HFFc6 (cell line): ENCODE data around the gene DPYD. TPM values are rescaled to one million over a fixed set of nuclear protein-coding genes. Genes with fewer than 3 reads are reported as not detected.
A peak's percentile ranks its signal among the peaks of the same experiment; 100 is the strongest.

Source experiments
- DNase-seq: peaks from one replicate; pipeline ENCODE4 v3.0.0-alpha.2; 2018
- H3K27ac Mint-ChIP-seq: 2 replicates; pipeline ENCODE4 v1.8.0; 2020; ENCODE audit warnings: mild to moderate bottlenecking, mixed read lengths
- H3K27me3 Mint-ChIP-seq: 2 replicates; pipeline ENCODE4 v1.8.0; 2021; ENCODE audit warnings: mild to moderate bottlenecking, moderate library complexity, mixed read lengths; ENCODE audit not compliant: insufficient read depth
- H3K36me3 Mint-ChIP-seq: 2 replicates; pipeline ENCODE4 v1.8.0; 2021; ENCODE audit warnings: low read depth, mixed read lengths
- H3K4me1 Mint-ChIP-seq: 2 replicates; pipeline ENCODE4 v1.8.0; 2020; ENCODE audit warnings: low read depth, mixed read lengths
- H3K4me3 Mint-ChIP-seq: 2 replicates; pipeline ENCODE4 v1.8.0; 2020; ENCODE audit warnings: mild to moderate bottlenecking, moderate library complexity, mixed read lengths
- H3K9me3 Mint-ChIP-seq: 2 replicates; pipeline ENCODE4 v1.8.0; 2020; ENCODE audit warnings: mild to moderate bottlenecking, mixed read lengths
- total RNA-seq, 6 experiments: library from RNA; stranded (reverse); fragmentation: NEBNext Ultra II Directional; extraction: Animal tissue kit (Norgen Biotek cat#: 25700); gene quantifications; 2 replicates in 1 of 6; 3 replicates in 5 of 6; pipeline ENCODE4 v1.2.3, GENCODE V29; 2021
- TF ChIP-seq, protein P1 (sequence below): fragments of 200-600 bp; sonication (generic); IDR thresholded peaks from 2 replicates; pipeline ENCODE4 v1.5.0; 2021; ENCODE audit warnings: antibody characterized with exemption, mild to moderate bottlenecking

Gene DPYD
- total RNA-seq, 6 experiments from 2014 or later = 37.0 to 77.8 (median 67.9) TPM

GRCh38 chr1:97738270-97738669, 182.6 kb downstream of the DPYD start:
- DNase-seq = no peak
- peaks cover 60% of the 10 kb centered on the region for H3K4me1 Mint-ChIP-seq
- no peaks in the 10 kb centered on the region for H3K9me3 Mint-ChIP-seq
- H3K27me3 Mint-ChIP-seq = no peaks in the 10 kb centered on the region
- peaks cover 13% of the 10 kb centered on the region; the same call in 1 of the 2 replicates for H3K36me3 Mint-ChIP-seq
- H3K27ac Mint-ChIP-seq = peak overlapping the region; percentile 43
- no peak overlapping the region for H3K4me3 Mint-ChIP-seq
- TF ChIP-seq, protein P1, sequence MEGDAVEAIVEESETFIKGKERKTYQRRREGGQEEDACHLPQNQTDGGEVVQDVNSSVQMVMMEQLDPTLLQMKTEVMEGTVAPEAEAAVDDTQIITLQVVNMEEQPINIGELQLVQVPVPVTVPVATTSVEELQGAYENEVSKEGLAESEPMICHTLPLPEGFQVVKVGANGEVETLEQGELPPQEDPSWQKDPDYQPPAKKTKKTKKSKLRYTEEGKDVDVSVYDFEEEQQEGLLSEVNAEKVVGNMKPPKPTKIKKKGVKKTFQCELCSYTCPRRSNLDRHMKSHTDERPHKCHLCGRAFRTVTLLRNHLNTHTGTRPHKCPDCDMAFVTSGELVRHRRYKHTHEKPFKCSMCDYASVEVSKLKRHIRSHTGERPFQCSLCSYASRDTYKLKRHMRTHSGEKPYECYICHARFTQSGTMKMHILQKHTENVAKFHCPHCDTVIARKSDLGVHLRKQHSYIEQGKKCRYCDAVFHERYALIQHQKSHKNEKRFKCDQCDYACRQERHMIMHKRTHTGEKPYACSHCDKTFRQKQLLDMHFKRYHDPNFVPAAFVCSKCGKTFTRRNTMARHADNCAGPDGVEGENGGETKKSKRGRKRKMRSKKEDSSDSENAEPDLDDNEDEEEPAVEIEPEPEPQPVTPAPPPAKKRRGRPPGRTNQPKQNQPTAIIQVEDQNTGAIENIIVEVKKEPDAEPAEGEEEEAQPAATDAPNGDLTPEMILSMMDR = no peak

- Mint-ChIP-seq H3K9me3 (no peaks in the 10 kb centered on the region), H3K27me3 (no peaks in the 10 kb centered on the region), H3K4me3 (no peak overlapping the region), H3K36me3 (no peaks in the 10 kb centered on the region; the same call in 1 of the 2 replicates), H3K27ac (no peak overlapping the region), H3K4me1 (peaks cover 34% of the 10 kb centered on the region)
- DNase-seq = no peak
- TF ChIP-seq, protein P1 = no peak
Observed at GRCh38 chr1:97730271-97730670, 190.6 kb downstream of the DPYD start.

DNA sequence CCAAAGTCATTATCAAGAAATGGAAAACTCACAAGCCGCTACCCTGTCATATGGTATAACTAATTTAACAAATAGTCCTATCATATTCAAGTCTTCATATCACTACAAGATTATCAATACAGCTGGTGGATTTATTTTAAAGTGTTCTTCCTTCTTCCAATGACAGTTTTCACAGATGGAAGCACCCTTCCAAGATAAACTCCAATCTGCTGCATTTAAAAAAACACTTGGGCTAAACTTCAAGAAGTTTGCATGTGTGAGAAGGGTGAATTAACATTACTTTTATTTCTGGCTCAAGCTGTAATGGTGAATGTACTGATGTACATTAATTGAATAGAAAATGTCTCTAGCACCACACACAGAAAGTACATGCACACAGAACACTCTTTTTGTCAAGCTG, 192.4 kb downstream of the DPYD start:
- no peak overlapping the region for H3K4me3 Mint-ChIP-seq
- H3K4me1 Mint-ChIP-seq = peaks cover 20% of the 10 kb centered on the region
- H3K27me3 Mint-ChIP-seq = no peaks in the 10 kb centered on the region
- peaks cover 10% of the 10 kb centered on the region for H3K9me3 Mint-ChIP-seq
- peaks cover 10% of the 10 kb centered on the region for H3K36me3 Mint-ChIP-seq
- no peak for DNase-seq
- no peak overlapping the region for H3K27ac Mint-ChIP-seq
- TF ChIP-seq, protein P1 = no peak

DNA sequence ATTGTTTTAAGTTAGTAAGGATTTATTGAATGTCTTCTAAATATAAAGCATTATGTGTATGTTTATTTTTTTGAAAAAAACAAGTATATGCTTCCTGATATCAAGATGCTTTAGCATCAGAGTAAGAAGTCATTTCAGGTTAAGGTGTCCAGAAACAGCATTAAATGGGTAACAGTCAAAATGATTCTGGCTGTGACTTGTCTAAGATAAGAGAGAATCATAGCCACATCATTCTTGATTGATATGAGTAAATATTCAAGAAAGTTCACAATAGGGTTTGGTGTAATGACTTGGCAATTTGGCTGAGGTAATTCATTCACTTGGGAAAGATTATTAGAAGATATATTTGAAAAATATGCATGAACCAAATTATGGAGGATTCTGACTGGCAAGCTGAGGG, 193.8 kb downstream of the DPYD start:
- Mint-ChIP-seq H3K27ac (no peak overlapping the region), H3K9me3 (peaks cover 10% of the 10 kb centered on the region), H3K4me1 (peaks cover 21% of the 10 kb centered on the region), H3K27me3 (no peaks in the 10 kb centered on the region), H3K4me3 (no peak overlapping the region), H3K36me3 (peaks cover 10% of the 10 kb centered on the region)
- no peak for DNase-seq
- TF ChIP-seq, protein P1 = no peak

- Mint-ChIP-seq H3K27me3 (no peaks in the 10 kb centered on the region), H3K36me3 (peaks cover 10% of the 10 kb centered on the region), H3K4me1 (peaks cover 27% of the 10 kb centered on the region), H3K9me3 (peaks cover 10% of the 10 kb centered on the region), H3K4me3 (no peak overlapping the region), H3K27ac (no peak overlapping the region; the same call in 1 of the 2 replicates)
- TF ChIP-seq, protein P1 = no peak
- peak; percentile 3 for DNase-seq
Observed at GRCh38 chr1:97726386-97726785, 194.4 kb downstream of the DPYD start.

DNA sequence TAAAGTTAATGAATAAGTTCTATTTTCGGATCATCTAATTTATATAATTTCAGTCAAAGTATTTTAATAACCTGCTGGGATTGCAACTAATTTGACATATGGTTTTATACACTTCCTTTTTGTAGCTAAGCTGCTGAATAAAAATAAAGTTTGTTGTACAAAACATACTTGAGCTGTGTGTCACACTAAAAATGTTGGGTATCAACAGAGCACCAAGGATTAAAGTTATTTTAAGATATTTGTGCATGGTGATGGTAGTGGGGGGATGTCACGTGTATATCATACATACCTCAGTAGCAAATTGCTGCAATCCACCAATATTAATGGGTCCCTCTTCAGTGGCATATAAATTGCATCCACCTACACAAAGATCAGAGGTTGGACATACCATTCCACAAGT, 199.6 kb downstream of the DPYD start:
- H3K36me3 Mint-ChIP-seq = peaks cover 31% of the 10 kb centered on the region
- no peaks in the 10 kb centered on the region for H3K27me3 Mint-ChIP-seq
- peak overlapping the region; percentile 19; the same call in 1 of the 2 replicates for H3K27ac Mint-ChIP-seq
- peaks cover 29% of the 10 kb centered on the region for H3K4me1 Mint-ChIP-seq
- no peak overlapping the region for H3K4me3 Mint-ChIP-seq
- no peak for DNase-seq
- TF ChIP-seq, protein P1 = no peak
- peaks cover 10% of the 10 kb centered on the region for H3K9me3 Mint-ChIP-seq
